Measurements from ENCODE around the gene ARSA. TPM values are rescaled to one million over a fixed set of nuclear protein-coding genes. Genes with fewer than 3 reads are reported as not detected.

ARSA gene
- total and polyA plus RNA-seq, 2 of the 13 experiments (the other 11 are each of a cell fraction or from before 2014, with no cell fraction given) = 9.0 to 11.5 TPM

DNA sequence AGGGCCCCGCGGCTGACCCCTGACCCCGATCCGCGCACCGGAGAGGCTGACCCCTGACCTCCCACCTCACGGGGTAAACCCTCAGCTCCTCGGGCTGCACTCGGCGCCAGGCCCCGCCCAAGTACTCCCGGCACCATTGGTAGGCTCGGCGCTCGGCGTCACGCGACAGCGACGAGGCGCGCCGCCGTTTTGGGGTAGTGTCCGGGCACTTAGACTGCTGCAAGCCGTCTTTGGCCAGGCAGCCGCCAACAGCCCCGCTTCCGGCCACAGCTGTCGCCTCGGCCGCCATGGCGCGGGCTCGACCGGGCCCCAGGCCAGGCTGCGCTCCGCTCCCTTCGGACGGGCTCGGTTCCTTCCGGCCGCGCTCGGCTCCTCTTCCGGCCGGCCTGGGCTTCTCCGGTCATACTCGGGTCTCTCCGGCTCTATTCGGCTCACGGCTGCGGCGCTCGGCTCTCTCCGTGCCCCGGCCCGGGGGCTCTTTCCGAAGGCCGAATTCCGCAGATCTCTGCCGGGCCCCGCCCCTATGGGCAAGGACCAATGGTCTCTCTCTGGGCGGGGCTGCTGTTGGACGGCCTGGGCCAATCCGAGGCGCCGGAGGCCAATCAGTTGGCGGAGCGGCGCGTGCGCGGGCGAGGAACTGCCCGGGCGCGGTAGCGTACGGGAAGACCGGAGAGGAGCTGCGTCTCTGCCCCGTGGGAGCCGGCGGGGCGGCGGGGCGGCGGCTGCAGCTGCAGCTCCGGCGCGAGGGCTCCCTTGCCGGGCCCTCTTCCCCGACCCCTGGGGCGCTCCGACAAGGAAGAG is 45.3 kb downstream of the ARSA start, which contains the start of gene CHKB (continued):
- TF ChIP-seq ZNF224 (CRISPR knock-in tag; IDR thresholded peaks at IDR 0.05) = peak; percentile 91; the same call in 1 of the 2 replicates
- no peak for TF ChIP-seq CENPX (CRISPR knock-in tag; IDR thresholded peaks at IDR 0.05)
- TF ChIP-seq, protein P1, sequence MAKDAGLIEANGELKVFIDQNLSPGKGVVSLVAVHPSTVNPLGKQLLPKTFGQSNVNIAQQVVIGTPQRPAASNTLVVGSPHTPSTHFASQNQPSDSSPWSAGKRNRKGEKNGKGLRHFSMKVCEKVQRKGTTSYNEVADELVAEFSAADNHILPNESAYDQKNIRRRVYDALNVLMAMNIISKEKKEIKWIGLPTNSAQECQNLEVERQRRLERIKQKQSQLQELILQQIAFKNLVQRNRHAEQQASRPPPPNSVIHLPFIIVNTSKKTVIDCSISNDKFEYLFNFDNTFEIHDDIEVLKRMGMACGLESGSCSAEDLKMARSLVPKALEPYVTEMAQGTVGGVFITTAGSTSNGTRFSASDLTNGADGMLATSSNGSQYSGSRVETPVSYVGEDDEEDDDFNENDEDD (CRISPR knock-in tag; IDR thresholded peaks at IDR 0.05; ENCODE audit: borderline replicate concordance) = peak; percentile 40; the same call in 1 of the 2 replicates
- TF ChIP-seq ZNF510 (CRISPR knock-in tag; IDR thresholded peaks at IDR 0.05; ENCODE audit: low read depth) = no peak
- TF ChIP-seq, protein P2, sequence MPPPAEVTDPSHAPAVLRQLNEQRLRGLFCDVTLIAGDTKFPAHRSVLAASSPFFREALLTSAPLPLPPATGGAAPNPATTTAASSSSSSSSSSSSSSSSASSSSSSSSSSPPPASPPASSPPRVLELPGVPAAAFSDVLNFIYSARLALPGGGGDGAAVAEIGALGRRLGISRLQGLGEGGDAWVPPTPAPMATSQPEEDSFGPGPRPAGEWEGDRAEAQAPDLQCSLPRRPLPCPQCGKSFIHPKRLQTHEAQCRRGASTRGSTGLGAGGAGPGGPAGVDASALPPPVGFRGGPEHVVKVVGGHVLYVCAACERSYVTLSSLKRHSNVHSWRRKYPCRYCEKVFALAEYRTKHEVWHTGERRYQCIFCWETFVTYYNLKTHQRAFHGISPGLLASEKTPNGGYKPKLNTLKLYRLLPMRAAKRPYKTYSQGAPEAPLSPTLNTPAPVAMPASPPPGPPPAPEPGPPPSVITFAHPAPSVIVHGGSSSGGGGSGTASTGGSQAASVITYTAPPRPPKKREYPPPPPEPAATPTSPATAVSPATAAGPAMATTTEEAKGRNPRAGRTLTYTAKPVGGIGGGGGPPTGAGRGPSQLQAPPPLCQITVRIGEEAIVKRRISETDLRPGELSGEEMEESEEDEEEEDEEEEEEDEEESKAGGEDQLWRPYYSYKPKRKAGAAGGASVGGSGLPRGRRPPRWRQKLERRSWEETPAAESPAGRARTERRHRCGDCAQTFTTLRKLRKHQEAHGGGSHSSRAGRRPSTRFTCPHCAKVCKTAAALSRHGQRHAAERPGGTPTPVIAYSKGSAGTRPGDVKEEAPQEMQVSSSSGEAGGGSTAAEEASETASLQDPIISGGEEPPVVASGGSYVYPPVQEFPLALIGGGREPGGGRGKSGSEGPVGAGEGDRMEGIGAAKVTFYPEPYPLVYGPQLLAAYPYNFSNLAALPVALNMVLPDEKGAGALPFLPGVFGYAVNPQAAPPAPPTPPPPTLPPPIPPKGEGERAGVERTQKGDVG (CRISPR knock-in tag; IDR thresholded peaks at IDR 0.05; ENCODE audit: borderline replicate concordance) = no peak
- TF ChIP-seq MAZ (IDR thresholded peaks at IDR 0.05; ENCODE audit: borderline replicate concordance, low read depth, low read length) = no peak
- TF ChIP-seq MAZ (CRISPR knock-in tag; IDR thresholded peaks at IDR 0.05; ENCODE audit: low read depth) = no peak; the same call in 1 of the 2 replicates
- no peak for TF ChIP-seq ADNP (CRISPR knock-in tag; IDR thresholded peaks at IDR 0.05)
- TF ChIP-seq CAMTA2 (CRISPR knock-in tag; IDR thresholded peaks at IDR 0.05; ENCODE audit: borderline replicate concordance) = no peak
- peak; percentile 91 for TF ChIP-seq ZFY (CRISPR knock-in tag; IDR thresholded peaks at IDR 0.05)
- TF ChIP-seq IRX3 (CRISPR knock-in tag; IDR thresholded peaks at IDR 0.05; ENCODE audit: borderline replicate concordance, low read depth) = 0 out of 2 replicates have a peak, but pooled peaks have one; percentile 40
- TF ChIP-seq, protein P3, sequence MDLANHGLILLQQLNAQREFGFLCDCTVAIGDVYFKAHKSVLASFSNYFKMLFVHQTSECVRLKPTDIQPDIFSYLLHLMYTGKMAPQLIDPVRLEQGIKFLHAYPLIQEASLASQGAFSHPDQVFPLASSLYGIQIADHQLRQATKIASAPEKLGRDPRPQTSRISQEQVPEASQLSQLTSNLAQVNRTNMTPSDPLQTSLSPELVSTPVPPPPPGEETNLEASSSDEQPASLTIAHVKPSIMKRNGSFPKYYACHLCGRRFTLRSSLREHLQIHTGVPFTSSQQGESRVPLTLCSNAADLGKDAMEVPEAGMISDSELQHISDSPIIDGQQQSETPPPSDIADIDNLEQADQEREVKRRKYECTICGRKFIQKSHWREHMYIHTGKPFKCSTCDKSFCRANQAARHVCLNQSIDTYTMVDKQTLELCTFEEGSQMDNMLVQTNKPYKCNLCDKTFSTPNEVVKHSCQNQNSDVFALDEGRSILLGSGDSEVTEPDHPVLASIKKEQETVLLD (CRISPR knock-in tag; IDR thresholded peaks at IDR 0.05; ENCODE audit: low read depth) = peak; percentile 92
- peak; percentile 75; the same call in 1 of the 2 replicates for TF ChIP-seq GTF3A (CRISPR knock-in tag; conservative IDR thresholded peaks at IDR 0.05)
- no peak for TF ChIP-seq ZNF205 (CRISPR knock-in tag; IDR thresholded peaks at IDR 0.05)
- no peak for TF ChIP-seq PAF1 (CRISPR knock-in tag; IDR thresholded peaks at IDR 0.05)
- TF ChIP-seq, protein P4, sequence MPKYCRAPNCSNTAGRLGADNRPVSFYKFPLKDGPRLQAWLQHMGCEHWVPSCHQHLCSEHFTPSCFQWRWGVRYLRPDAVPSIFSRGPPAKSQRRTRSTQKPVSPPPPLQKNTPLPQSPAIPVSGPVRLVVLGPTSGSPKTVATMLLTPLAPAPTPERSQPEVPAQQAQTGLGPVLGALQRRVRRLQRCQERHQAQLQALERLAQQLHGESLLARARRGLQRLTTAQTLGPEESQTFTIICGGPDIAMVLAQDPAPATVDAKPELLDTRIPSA (CRISPR knock-in tag; IDR thresholded peaks at IDR 0.05; ENCODE audit: borderline replicate concordance) = no peak
- no peak for TF ChIP-seq ZNF468 (CRISPR knock-in tag; IDR thresholded peaks at IDR 0.05)
- TF ChIP-seq CEBPB (IDR thresholded peaks at IDR 0.05; ENCODE audit: borderline replicate concordance, low read depth, low read length) = no peak
- no peak for TF ChIP-seq PRPF4 (IDR thresholded peaks at IDR 0.05; ENCODE audit: low read depth, low read length, poor library complexity, severe bottlenecking)
- TF ChIP-seq ZNF766 (CRISPR knock-in tag; IDR thresholded peaks at IDR 0.05; ENCODE audit: borderline replicate concordance) = peak; percentile 68; the same call in 1 of the 2 replicates
- TF ChIP-seq ZFP36L2 (CRISPR knock-in tag; IDR thresholded peaks at IDR 0.05) = no peak
- TF ChIP-seq EED (CRISPR knock-in tag; IDR thresholded peaks at IDR 0.05) = no peak
- no peak for TF ChIP-seq POLR2AphosphoS2 (IDR thresholded peaks at IDR 0.05; ENCODE audit: low read depth, low read length)
- no peak for TF ChIP-seq THYN1 (CRISPR knock-in tag; IDR thresholded peaks at IDR 0.05; ENCODE audit: borderline replicate concordance, low read depth)

Measured in HepG2 (cell line).